ENCODE data around the gene GAS1. TPM values are rescaled to one million over a fixed set of nuclear protein-coding genes. Genes with fewer than 3 reads are reported as not detected.

GAS1 gene, protein sequence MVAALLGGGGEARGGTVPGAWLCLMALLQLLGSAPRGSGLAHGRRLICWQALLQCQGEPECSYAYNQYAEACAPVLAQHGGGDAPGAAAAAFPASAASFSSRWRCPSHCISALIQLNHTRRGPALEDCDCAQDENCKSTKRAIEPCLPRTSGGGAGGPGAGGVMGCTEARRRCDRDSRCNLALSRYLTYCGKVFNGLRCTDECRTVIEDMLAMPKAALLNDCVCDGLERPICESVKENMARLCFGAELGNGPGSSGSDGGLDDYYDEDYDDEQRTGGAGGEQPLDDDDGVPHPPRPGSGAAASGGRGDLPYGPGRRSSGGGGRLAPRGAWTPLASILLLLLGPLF
- polyA plus RNA-seq (0.56 to 1.1 TPM (median 0.75 TPM) in 3 replicates), polyA minus RNA-seq (0.13 to 0.46 TPM (median 0.35 TPM) in 3 replicates)
- 0.42 TPM for polyA plus RNA-seq (2011; ENCODE audit: low read depth)
- polyA plus RNA-seq (2011; cell fraction: cytosol; rRNA removed) = 0.38 and 0.55 TPM in 2 replicates
- 1.2 TPM in 2 replicates for polyA plus RNA-seq (2011; cell fraction: nucleus; rRNA removed)
- 0.91 and 0.99 TPM in 2 replicates for polyA plus RNA-seq (2012; ENCODE audit: low replicate concordance)
- polyA minus RNA-seq (2011; cell fraction: cytosol; rRNA and poly(A)+ RNA removed) = 3.6 TPM
- polyA minus RNA-seq (2011; cell fraction: nucleus; rRNA and poly(A)+ RNA removed) = 1.9 and 2.2 TPM in 2 replicates

- Histone ChIP-seq H3K9ac (ENCODE audit: control insufficient read depth, extremely low read depth, insufficient read depth, low read length) (peak within 1 kb of the TSS; percentile 59), H3K4me3 (ENCODE audit: control insufficient read depth in 2 of 3, extremely low read depth in 1 of 3, insufficient read depth in 2 of 3, low read depth in 1 of 3, low read length in 3 of 3) (peak within 1 kb of the TSS; percentile 55 to 80 (median 73)), H3K27me3 (ENCODE audit: control insufficient read depth, extremely low read depth, insufficient read depth, low read length) (peaks cover 27% of the 10 kb centered on the region), H3K9me3 (ENCODE audit: control insufficient read depth, low read depth, low read length) (no peaks in the 10 kb centered on the region), H3K4me1 (ENCODE audit: control insufficient read depth, extremely low read depth, insufficient read depth, low read length) (peaks cover 3% of the 10 kb centered on the region), H3K9me1 (ENCODE audit: control insufficient read depth, extremely low read depth, insufficient read depth, low read length) (no peaks in the 10 kb centered on the region), H4K20me1 (ENCODE audit: control insufficient read depth, extremely low read depth, insufficient read depth, low read length) (no peaks in the 10 kb centered on the region), H3K79me2 (ENCODE audit: control insufficient read depth, insufficient read depth, low read length) (no peaks in the 10 kb centered on the region), H2AFZ (ENCODE audit: control insufficient read depth, low read length) (peak within 1 kb of the TSS; percentile 87), H3K4me2 (ENCODE audit: control insufficient read depth, extremely low read depth, insufficient read depth, low read depth, low read length) (peak within 1 kb of the TSS; percentile 85), H3K27ac (ENCODE audit: control insufficient read depth, insufficient read depth, low read length) (peak within 1 kb of the TSS; percentile 56), H3K36me3 (ENCODE audit: control insufficient read depth in 2 of 2, extremely low read depth in 1 of 2, insufficient read depth in 2 of 2, low read length in 2 of 2) (no peaks in the 10 kb centered on the region)
- FAIRE-seq = no peak
- TF ChIP-seq EZH2 (IDR thresholded peaks at IDR 0.05; ENCODE audit: low read length) = no peak
- TF ChIP-seq, protein P1, sequence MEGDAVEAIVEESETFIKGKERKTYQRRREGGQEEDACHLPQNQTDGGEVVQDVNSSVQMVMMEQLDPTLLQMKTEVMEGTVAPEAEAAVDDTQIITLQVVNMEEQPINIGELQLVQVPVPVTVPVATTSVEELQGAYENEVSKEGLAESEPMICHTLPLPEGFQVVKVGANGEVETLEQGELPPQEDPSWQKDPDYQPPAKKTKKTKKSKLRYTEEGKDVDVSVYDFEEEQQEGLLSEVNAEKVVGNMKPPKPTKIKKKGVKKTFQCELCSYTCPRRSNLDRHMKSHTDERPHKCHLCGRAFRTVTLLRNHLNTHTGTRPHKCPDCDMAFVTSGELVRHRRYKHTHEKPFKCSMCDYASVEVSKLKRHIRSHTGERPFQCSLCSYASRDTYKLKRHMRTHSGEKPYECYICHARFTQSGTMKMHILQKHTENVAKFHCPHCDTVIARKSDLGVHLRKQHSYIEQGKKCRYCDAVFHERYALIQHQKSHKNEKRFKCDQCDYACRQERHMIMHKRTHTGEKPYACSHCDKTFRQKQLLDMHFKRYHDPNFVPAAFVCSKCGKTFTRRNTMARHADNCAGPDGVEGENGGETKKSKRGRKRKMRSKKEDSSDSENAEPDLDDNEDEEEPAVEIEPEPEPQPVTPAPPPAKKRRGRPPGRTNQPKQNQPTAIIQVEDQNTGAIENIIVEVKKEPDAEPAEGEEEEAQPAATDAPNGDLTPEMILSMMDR (optimal IDR thresholded peaks at IDR 0.05 in 1 of 3, IDR thresholded peaks at IDR 0.05 in 1 of 3, conservative IDR thresholded peaks at IDR 0.05 in 1 of 3; ENCODE audit: extremely low read depth in 1 of 3, insufficient read depth in 2 of 3, low read length in 3 of 3) = no peak
- dilution Hi-C loops (cut with MboI; ENCODE audit: extremely low pct_ligation_motif_present, low sequenced_read_pairs) = no loop called here
- no peak for DNase-seq (ENCODE audit: low read depth, low spot score)
These were observed at the start of gene GAS1 for GRCh38 chr9:86947146-86948073. Gene GAS1 (minus strand): TSS chr9:86947506. CDS start chr9:86946779, 727 bp downstream.

- H4K20me1 ChIP-seq (ENCODE audit: control insufficient read depth, extremely low read depth, insufficient read depth, low read length) = no peaks in the 10 kb centered on the region
- no peaks in the 10 kb centered on the region for H3K4me1 ChIP-seq (ENCODE audit: control insufficient read depth, extremely low read depth, insufficient read depth, low read length)
- H3K27ac ChIP-seq (ENCODE audit: control insufficient read depth, insufficient read depth, low read length) = no peak overlapping the region
- TF ChIP-seq EZH2 (IDR thresholded peaks at IDR 0.05; ENCODE audit: low read length) = no peak
- TF ChIP-seq, protein P1 (optimal IDR thresholded peaks at IDR 0.05 in 1 of 3, IDR thresholded peaks at IDR 0.05 in 1 of 3, conservative IDR thresholded peaks at IDR 0.05 in 1 of 3; ENCODE audit: extremely low read depth in 1 of 3, insufficient read depth in 2 of 3, low read length in 3 of 3) = no peak
- H3K79me2 ChIP-seq (ENCODE audit: control insufficient read depth, insufficient read depth, low read length) = no peaks in the 10 kb centered on the region
- no peak overlapping the region for H3K4me2 ChIP-seq (ENCODE audit: control insufficient read depth, extremely low read depth, insufficient read depth, low read depth, low read length)
- dilution Hi-C loops (cut with MboI; ENCODE audit: extremely low pct_ligation_motif_present, low sequenced_read_pairs) = no loop called here
- H3K4me3 ChIP-seq (ENCODE audit: control insufficient read depth in 2 of 3, extremely low read depth in 1 of 3, insufficient read depth in 2 of 3, low read depth in 1 of 3, low read length in 3 of 3) = no peak overlapping the region
- no peaks in the 10 kb centered on the region for H3K9me1 ChIP-seq (ENCODE audit: control insufficient read depth, extremely low read depth, insufficient read depth, low read length)
- FAIRE-seq = no peak
- no peaks in the 10 kb centered on the region for H3K36me3 ChIP-seq (ENCODE audit: control insufficient read depth in 2 of 2, extremely low read depth in 1 of 2, insufficient read depth in 2 of 2, low read length in 2 of 2)
- H2AFZ ChIP-seq (ENCODE audit: control insufficient read depth, low read length) = no peak overlapping the region
- DNase-seq (ENCODE audit: low read depth, low spot score) = no peak
- no peak overlapping the region for H3K9ac ChIP-seq (ENCODE audit: control insufficient read depth, extremely low read depth, insufficient read depth, low read length)
- H3K9me3 ChIP-seq (ENCODE audit: control insufficient read depth, low read depth, low read length) = no peaks in the 10 kb centered on the region
- H3K27me3 ChIP-seq (ENCODE audit: control insufficient read depth, extremely low read depth, insufficient read depth, low read length) = no peaks in the 10 kb centered on the region
These were observed 46.9 kb upstream of the GAS1 start for GRCh38 chr9:86994231-86994630.
